ENCODE results near the gene SCARB1. TPM values are rescaled to one million over a fixed set of nuclear protein-coding genes. Genes with fewer than 3 reads are reported as not detected.
A peak's percentile ranks its signal among the peaks of the same experiment; 100 is the strongest.

Gene SCARB1
- total and polyA plus RNA-seq, 2 of the 13 experiments (the other 11 are each of a cell fraction or from before 2014, with no cell fraction given), result 63.4 to 160 TPM

DNA sequence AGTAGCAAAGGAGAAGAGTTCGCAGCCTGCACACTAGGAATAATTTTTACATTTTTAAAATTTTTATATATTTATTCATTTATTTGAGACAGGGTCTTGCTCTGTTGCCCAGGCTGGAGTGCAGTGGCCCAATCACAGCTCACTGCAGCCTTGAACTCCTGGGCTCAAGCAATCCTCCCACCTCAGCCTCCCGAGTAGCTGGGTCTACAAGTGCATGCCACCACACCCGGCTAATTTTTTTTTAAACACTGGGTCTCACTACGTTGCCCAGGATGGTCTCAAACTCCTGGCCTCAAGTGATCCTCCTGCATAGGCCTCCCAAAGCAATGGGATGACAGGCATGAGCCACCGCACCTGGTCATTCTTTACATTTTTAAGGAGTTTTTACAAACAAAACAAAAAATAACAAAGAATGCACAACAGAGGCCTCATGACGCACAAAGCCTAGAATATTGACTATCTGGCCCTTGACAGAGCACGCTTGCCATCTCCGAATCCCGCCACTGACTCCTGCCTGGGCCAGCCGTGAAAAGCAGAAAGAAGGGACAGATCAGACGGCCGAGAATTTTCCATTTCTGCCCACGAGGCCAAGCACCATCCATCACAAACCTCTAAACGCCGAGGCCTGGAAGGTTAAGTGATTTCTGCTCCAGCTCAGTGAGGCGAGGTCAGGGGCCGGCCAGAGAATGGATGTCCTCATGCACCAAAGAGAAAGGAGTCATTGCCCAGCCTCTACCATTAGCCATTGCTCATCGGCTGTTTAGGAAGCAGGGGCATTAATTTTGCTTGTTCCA, 120.0 kb downstream of the SCARB1 start:
- Histone ChIP-seq H3K4me3 (replicated peaks in 1 of 3; ENCODE audit: insufficient read depth in 1 of 3, low read depth in 2 of 3, low read length in 3 of 3) (no peak overlapping the region), H3K4me2 (ENCODE audit: low read depth, low read length) (no peak overlapping the region), H4K20me1 (ENCODE audit: insufficient read depth, low read length) (no peaks in the 10 kb centered on the region), H3K36me3 (replicated peaks in 1 of 2; ENCODE audit: control insufficient read depth in 1 of 2, insufficient read depth in 2 of 2, low read length in 2 of 2) (no peaks in the 10 kb centered on the region), H2AFZ (ENCODE audit: low read length) (no peak overlapping the region), H3K27ac (ENCODE audit: extremely low read length, insufficient read depth, low read length) (no peak overlapping the region), H3K4me1 (ENCODE audit: insufficient read depth, low read length) (peaks cover 85% of the 10 kb centered on the region), H3K9ac (ENCODE audit: insufficient read depth, low read depth, low read length) (no peak overlapping the region), H3K79me2 (ENCODE audit: insufficient read depth, low read length) (no peaks in the 10 kb centered on the region), H3K27me3 (ENCODE audit: control insufficient read depth in 1 of 2, insufficient read depth in 2 of 2, low read length in 2 of 2) (peaks cover 0 to 8% of the 10 kb centered on the region in 2 experiments; a peak in 1 of 5 replicates), H3K9me3 (ENCODE audit: low read length) (peaks cover 5% of the 10 kb centered on the region; the same call in 1 of the 2 replicates)
- TF ChIP-seq, protein P1, sequence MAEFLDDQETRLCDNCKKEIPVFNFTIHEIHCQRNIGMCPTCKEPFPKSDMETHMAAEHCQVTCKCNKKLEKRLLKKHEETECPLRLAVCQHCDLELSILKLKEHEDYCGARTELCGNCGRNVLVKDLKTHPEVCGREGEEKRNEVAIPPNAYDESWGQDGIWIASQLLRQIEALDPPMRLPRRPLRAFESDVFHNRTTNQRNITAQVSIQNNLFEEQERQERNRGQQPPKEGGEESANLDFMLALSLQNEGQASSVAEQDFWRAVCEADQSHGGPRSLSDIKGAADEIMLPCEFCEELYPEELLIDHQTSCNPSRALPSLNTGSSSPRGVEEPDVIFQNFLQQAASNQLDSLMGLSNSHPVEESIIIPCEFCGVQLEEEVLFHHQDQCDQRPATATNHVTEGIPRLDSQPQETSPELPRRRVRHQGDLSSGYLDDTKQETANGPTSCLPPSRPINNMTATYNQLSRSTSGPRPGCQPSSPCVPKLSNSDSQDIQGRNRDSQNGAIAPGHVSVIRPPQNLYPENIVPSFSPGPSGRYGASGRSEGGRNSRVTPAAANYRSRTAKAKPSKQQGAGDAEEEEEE (CRISPR knock-in tag; IDR thresholded peaks at IDR 0.05; ENCODE audit: borderline replicate concordance), result no peak
- TF ChIP-seq PHF21A (CRISPR knock-in tag; IDR thresholded peaks at IDR 0.05) (no peak), ZBTB33 (CRISPR knock-in tag; IDR thresholded peaks at IDR 0.05) (0 out of 2 replicates have a peak, but pooled peaks have one; percentile 12), FOXM1 (CRISPR knock-in tag; IDR thresholded peaks at IDR 0.05) (no peak), KMT2A (CRISPR knock-in tag; IDR thresholded peaks at IDR 0.05) (no peak), ZNF234 (CRISPR knock-in tag; conservative IDR thresholded peaks at IDR 0.05) (no peak), ARNTL (CRISPR knock-in tag; IDR thresholded peaks at IDR 0.05) (no peak)
- intact Hi-C loops (cut with micrococcal nuclease; ENCODE audit: unreplicated experiment) (no loop called here), in situ Hi-C loops (cut with HindIII; ENCODE audit: extremely low pct_ligation_motif_present, low pct_unique_long_range_greater_than_20kb) (no loop called here)
- no peak for FAIRE-seq
- ChIA-PET POLR2A (no interaction called here), CTCF (ENCODE audit: low intra/inter-chr PET ratio, low total read pairs) (no interaction called here)
- 66% methylated on average over 18 of the region's 18 CpGs for WGBS (ENCODE audit: low lambda C conversion rate)
- no peak for DNase-seq (ENCODE audit: low spot score)
- no TSS peak for BruUV-seq (replicated peaks)
- ATAC-seq, result no peak
